Lung (tissue), 12 donors: ENCODE data around the gene SPRED2. TPM values are rescaled to one million over a fixed set of nuclear protein-coding genes. Genes with fewer than 3 reads are reported as not detected.
A peak's percentile ranks its signal among the peaks of the same experiment; 100 is the strongest.

ENCODE experiments used
- ATAC-seq: fragments of 200-7000 bp; cut with Tn5 transposase; one replicate; pipeline ENCODE4 v1.9.1; 2020; ENCODE audit warnings: moderate number of reproducible peaks; ENCODE audit not compliant: insufficient read depth, low FRiP score
- DNase-seq, 3 donors: peaks; one replicate each; pipeline ENCODE4 v3.0.0-alpha.2; 2013 to 2017
- H3K27ac ChIP-seq, 2 donors: one replicate each; pipeline ENCODE4 v1.5.1; 2013; ENCODE audit warnings: mild to moderate bottlenecking in 2 of 2, moderate library complexity in 2 of 2, control low read depth in 1 of 2, inconsistent platforms in 1 of 2, low read depth in 1 of 2, low read length in 1 of 2
- H3K27me3 ChIP-seq, 3 donors: one replicate each; pipeline ENCODE4 v1.5.1; 2013; ENCODE audit warnings: low read length in 2 of 3; ENCODE audit not compliant: control insufficient read depth in 3 of 3, insufficient read depth in 3 of 3
- H3K36me3 ChIP-seq, 4 donors: one replicate each; pipeline ENCODE4 v1.5.1; 2013; ENCODE audit warnings: low read length in 4 of 4, mild to moderate bottlenecking in 1 of 4, moderate library complexity in 1 of 4; ENCODE audit not compliant: control insufficient read depth in 4 of 4, insufficient read depth in 4 of 4
- H3K4me1 ChIP-seq, 5 donors: one replicate each; pipeline ENCODE4 v1.5.1; 2013; ENCODE audit warnings: low read length in 5 of 5, mild to moderate bottlenecking in 2 of 5, moderate library complexity in 1 of 5; ENCODE audit not compliant: control insufficient read depth in 5 of 5, insufficient read depth in 5 of 5
- H3K4me3 ChIP-seq: one replicate; pipeline ENCODE4 v1.5.1; 2013; ENCODE audit warnings: mild to moderate bottlenecking, control low read depth, moderate library complexity
- H3K9ac ChIP-seq, 2 donors: one replicate each; pipeline ENCODE4 v1.5.1; 2013; ENCODE audit warnings: low read length in 2 of 2, control low read depth in 1 of 2; ENCODE audit not compliant: insufficient read depth in 1 of 2
- H3K9me3 ChIP-seq, 4 donors: one replicate each; pipeline ENCODE4 v1.5.1; 2013; ENCODE audit warnings: low read length in 3 of 4, mild to moderate bottlenecking in 1 of 4, moderate library complexity in 1 of 4; ENCODE audit not compliant: control insufficient read depth in 4 of 4, insufficient read depth in 3 of 4
- CTCF ChIP-seq: IDR thresholded peaks from 2 replicates; pipeline ENCODE4 v1.5.1; 2012; ENCODE audit warnings: mild to moderate bottlenecking; ENCODE audit errors: control extremely low read depth, extremely low read depth
- WGBS, 2 donors: extraction: QIAGEN DNeasy Blood & Tissue Kit; methylation state at CpG; one replicate each; pipeline ENCODE4 v1.1.7; 2013; 5-methylcytosine and 5-hydroxymethylcytosine counted together
- polyA plus RNA-seq, 2 donors: library from polyadenylated mRNA; stranded (reverse); fragments of 200-250 nt; gene quantifications; one replicate each; pipeline ENCODE4 v1.2.1, GENCODE V29; 2013
- total RNA-seq, 2 donors: library from RNA; depleted of rRNA in 1 of 2; stranded (reverse); fragments of >200 nt in 1 of 2; gene quantifications; one replicate each; pipeline ENCODE4 v1.2.1, GENCODE V29; 2014 to 2021
- donor health status: control.
- donor health status: control.
- donor health status: Bipolar disorder and iron deficiency.
- donor health status: healthy.
- donor health status: DM: yes; HTN: yes; CAD: no.

Gene SPRED2
- total and polyA plus RNA-seq, 4 donors: 11.7 to 36.4 (median 19.6) TPM

GRCh38 chr2:65300761-65301711 lies 131.4 kb downstream of the SPRED2 start:
- peak overlapping the region; percentile 24 to 91 for H3K27ac ChIP-seq
- 13 to 23% methylated on average over 20 of the region's 20 CpGs for WGBS, 2 donors
- no peaks in the 10 kb centered on the region for H3K27me3 ChIP-seq
- DNase-seq (peak; percentile 78 to 86 (median 83)), ATAC-seq (peak; percentile 61)
- peaks cover 0 to 2% (median 0%) of the 10 kb centered on the region in 4 donors for H3K36me3 ChIP-seq
- no peaks in the 10 kb centered on the region for H3K9me3 ChIP-seq
- no peak overlapping the region for H3K4me3 ChIP-seq
- H3K9ac ChIP-seq: peak overlapping the region; percentile 17 to 32
- peaks cover 7 to 31% (median 19%) of the 10 kb centered on the region in 5 donors for H3K4me1 ChIP-seq
- TF ChIP-seq CTCF: no peak

- Histone ChIP-seq H3K9me3 (no peaks in the 10 kb centered on the region), H3K27me3 (no peaks in the 10 kb centered on the region), H3K27ac (peak overlapping the region in 1 of 2 donors; percentile 60), H3K4me3 (no peak overlapping the region), H3K9ac (peak overlapping the region in 1 of 2 donors; percentile 32), H3K36me3 (no peaks in the 10 kb centered on the region), H3K4me1 (peaks cover 7 to 31% (median 19%) of the 10 kb centered on the region in 5 donors)
- DNase-seq (peak in 1 of 3 donors; percentile 27), ATAC-seq (peak; percentile 27)
- TF ChIP-seq CTCF: no peak
- WGBS, 2 donors: 54 to 67% methylated on average over 16 of the region's 16 CpGs
Observed at GRCh38 chr2:65300134-65300760, 132.2 kb downstream of the SPRED2 start.

GRCh38 chr2:65299246-65299645 lies 133.2 kb downstream of the SPRED2 start:
- 76 to 82% methylated on average over 7 of the region's 7 CpGs for WGBS, 2 donors
- Histone ChIP-seq H3K9me3 (no peaks in the 10 kb centered on the region), H3K27ac (peak overlapping the region in 1 of 2 donors; percentile 79), H3K36me3 (no peaks in the 10 kb centered on the region), H3K4me3 (no peak overlapping the region), H3K9ac (no peak overlapping the region), H3K4me1 (peaks cover 7 to 31% (median 19%) of the 10 kb centered on the region in 5 donors), H3K27me3 (no peaks in the 10 kb centered on the region)
- ATAC-seq (no peak), DNase-seq (no peak)
- TF ChIP-seq CTCF: no peak
